HG02642 (cell line): ENCODE data around the gene BICC1.

Experiments used
- ATAC-seq: cut with Tn5 transposase; IDR thresholded peaks from one replicate; pipeline ENCODE4 v1.9.1; 2021; ENCODE audit warnings: mild to moderate bottlenecking; ENCODE audit not compliant: unreplicated experiment, poor library complexity

BICC1 gene

DNA sequence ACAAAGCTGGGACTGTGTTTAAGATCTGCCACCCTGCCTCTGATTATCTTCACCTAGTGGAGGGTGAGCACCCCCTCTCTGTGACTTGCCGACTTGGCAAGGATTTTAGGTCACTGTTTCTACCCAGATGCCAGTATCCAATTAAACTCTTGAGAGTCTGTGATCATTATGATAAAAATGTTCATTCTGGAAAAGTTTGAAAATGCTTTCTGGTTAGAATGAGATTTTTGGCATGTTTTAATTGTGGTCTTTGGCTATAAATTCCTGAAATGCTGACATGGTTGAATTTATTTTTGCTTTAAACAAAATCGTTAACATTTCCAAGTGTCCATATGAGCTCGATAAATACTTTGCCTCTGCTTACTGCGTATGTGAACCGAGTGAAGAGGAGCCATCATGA, 221.4 kb downstream of the BICC1 start:
- no peak for ATAC-seq

DNA sequence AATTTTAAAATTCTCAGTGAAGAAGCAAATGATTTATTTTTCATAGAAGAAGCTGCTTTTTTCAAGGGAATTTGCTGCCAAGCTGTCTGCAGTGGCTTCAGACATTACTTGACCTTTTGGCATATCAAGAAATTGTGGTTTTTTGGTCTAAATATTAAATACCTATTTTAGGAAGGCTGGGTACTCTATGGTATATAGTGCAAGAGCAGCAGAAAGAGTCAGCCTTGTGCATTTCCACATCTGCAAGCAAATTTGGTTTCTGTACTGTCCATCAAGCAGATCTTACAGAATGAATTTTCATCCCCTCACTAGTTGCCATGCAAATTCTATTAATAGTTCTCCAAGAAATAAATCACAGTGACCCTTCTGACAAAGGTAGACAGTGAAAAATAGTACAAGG, 222.0 kb downstream of the BICC1 start:
- ATAC-seq = no peak

DNA sequence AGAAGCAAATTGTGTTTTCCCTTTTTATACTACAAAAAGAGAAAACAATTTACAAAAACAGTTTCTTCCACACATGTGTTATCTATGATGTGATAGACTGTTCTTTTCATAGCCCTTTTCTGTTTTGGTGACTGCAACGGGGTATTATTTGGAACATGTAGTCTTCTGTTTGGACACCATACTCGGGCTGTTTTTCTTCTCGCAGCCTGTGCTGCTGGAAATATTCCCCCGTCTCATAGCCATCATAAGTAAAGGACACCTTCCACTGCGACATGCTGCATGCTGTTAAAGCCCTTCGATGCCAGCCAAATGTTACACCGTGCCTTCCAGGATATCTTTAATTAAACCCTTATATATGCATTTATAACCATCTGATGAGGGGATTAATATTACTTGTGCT, 222.4 kb downstream of the BICC1 start:
- no peak for ATAC-seq

DNA sequence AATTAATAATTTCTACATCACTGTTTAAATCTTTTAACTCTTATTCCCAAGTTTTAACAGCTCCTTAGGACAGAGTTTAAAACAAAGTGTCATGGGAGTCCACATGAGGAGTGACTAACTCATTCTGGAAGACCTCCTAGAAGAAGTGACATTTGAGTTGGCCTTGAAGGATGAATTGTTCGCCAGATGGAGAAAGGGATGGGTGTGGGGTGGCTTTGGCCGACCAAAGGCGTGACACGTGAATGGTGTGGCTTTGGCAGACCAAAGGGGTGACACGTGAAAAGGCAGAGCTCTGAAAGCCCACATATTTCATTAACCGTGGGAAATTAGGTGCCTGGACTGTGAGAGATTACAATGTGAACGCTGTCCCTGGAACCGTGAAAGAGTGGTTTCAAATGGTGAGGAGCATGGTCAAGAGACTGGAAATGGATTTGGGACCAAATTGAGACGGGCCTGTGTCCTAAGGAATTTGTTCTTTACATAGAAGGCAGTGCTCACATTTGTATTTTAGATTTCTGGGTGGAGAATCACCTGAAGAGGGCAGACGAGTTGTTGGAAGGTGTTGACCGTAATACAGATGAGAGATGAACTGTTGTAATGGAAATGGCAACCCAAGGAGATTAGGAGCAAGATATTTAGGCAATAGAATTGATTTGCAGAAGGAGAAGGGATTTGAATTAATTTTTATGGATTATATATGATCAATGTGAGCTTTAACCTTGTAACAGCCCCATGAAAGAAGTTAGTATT, 228.1 kb downstream of the BICC1 start:
- ATAC-seq = no peak

DNA sequence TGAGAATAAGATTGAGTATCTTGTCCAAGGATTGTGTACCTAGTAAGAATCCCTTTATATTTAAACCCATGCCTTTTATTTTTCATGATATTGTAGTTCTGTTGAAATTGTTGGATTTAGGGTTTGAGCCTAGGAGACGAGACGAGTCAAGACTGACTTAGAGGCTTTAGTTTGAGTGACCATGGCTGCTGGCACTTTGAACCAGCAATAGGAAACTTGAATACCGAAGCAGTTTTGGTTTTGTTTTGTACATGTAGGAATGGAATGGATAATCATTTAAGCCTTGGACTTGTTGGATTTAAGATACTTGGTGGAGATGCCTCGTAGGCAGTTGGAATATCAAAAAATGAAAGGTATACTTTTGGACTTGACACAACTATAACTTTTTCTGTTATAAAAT, 229.0 kb downstream of the BICC1 start:
- no peak for ATAC-seq

DNA sequence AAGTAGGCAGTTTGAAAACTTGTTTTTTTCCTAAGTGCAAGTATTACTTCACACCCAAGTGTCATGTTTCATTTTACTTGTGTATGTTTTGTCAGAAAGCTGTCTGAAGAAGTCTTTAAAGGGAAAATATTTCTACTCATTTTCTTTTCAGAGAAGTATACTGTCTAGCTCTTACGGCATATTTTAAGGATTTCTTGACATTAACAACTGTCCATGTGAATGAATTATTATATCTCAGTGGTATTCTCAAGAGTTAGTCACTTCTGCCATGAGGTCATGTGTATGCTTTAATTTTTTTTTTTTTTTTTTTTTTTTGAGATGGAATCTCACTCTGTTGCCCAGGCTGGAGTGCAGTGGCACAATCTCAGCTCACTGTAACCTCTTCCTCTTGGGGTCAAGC, 229.5 kb downstream of the BICC1 start:
- no peak for ATAC-seq

DNA sequence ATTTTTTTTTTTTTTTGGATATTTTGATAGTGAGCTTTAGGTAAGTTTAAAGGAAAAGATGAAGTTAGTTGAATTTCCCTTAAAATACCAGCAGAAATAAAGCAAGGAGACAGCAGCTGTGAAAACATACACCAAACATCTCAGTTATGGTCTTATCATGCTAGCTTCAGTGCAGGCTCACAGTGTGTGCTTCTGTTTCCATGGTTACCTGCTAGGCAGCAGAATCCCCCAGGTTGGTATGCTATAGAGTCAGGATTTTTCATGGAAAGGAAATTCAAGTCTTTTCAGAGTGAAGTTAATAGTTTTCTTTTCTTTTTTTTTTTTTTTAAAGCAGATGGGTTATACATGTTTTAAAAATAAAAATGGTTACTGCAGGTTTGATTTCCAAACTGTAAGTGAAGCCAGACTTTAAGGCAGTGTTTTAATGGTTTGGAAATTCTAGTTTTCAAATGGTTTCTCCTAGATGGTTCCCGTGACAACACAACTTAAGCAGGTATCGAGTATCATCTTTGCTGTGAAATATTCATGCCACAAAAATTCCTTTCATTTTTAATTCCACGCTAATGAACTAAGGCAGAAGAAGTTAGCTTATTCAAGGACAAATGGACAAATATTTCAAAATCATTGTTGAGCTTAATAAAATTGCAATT, 230.9 kb downstream of the BICC1 start:
- no peak for ATAC-seq

DNA sequence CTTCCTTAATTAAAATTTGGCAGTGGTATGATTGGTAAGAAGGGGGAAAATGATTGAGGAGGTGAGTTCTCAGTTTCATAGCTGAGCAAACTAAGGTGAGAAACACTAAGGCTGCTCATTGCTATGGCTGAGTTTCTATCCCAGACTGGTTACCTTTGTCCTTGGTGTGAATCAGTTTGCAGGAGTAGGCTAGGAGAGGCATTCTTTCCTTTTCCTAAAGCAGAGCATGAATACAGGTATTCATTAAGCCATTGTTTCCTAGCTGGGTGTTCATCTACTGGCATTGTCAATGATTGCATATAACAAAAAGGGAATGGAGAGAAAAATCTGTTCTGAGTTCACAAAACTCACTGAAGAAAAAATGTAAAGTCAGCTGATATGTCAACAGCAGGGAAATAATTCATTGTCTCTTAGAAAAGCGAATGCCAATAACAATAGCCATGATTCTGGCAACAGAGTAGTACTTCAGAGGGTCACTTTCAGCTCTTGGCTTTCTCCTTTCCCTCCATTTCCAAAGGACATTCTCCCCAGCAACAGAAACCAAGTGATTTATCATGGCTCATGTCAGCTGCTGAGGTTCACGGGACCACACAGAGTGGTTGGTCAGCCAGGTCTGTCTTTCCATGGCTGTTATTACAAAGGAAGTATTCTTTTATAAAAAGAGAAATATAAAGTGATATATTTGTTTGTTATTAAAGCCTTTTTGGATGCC, 234.0 kb downstream of the BICC1 start:
- ATAC-seq = no peak

DNA sequence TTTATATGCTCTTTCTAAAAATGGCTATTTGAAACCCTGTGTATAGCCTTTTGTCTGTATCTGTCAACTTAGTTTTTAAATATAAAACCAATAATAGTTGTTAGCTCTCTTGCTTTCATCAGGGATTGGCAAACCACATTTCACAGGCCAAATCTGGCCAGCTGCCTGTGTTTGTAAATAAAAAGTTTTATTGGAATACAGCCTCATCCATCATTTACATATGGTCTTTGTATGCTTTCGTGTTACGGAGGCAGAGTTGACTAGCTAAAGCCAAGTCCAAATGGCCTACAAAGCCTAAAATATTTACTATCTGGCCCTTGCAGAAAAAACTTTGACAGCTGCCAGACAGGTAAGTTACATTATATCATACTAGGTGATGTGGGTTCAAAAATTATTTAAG, 235.0 kb downstream of the BICC1 start:
- no peak for ATAC-seq

DNA sequence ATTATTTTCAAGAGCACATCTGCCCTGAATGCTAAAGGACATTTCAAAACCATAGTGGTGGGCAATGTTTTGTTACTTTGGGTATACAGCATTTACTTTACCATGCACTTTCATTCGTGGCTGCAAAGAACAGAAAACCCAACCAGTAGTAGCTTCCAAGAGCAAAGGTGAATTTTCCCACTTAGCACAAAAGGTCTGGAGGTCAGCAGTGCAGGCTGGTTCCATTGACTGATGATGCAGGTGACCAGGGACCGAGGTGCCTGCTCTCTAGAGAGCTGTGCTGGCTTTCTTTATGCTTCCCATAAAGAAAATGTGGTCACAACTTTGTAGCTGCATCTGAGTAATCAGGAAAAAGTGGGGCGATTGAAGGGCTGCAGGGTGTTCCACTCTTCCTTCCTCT, 240.0 kb downstream of the BICC1 start:
- no peak for ATAC-seq

DNA sequence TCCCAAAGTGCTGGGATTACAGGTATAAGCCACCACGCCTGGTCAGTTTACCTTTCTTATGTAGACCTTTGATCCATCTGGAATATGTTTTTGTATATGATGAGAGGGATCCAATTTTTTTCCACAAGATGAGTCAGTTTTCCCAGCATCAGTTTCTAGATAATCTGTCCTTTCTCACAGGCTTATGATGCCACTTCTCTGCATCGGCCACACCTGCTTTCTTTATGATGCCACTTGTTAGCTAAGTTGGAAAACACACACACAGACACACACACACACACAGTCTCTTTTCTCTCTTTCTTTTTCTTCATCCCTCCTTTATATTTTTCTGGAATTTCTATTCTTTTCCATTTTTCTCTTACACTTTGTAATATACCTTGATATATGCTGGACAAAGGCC, 240.8 kb downstream of the BICC1 start:
- ATAC-seq = no peak

DNA sequence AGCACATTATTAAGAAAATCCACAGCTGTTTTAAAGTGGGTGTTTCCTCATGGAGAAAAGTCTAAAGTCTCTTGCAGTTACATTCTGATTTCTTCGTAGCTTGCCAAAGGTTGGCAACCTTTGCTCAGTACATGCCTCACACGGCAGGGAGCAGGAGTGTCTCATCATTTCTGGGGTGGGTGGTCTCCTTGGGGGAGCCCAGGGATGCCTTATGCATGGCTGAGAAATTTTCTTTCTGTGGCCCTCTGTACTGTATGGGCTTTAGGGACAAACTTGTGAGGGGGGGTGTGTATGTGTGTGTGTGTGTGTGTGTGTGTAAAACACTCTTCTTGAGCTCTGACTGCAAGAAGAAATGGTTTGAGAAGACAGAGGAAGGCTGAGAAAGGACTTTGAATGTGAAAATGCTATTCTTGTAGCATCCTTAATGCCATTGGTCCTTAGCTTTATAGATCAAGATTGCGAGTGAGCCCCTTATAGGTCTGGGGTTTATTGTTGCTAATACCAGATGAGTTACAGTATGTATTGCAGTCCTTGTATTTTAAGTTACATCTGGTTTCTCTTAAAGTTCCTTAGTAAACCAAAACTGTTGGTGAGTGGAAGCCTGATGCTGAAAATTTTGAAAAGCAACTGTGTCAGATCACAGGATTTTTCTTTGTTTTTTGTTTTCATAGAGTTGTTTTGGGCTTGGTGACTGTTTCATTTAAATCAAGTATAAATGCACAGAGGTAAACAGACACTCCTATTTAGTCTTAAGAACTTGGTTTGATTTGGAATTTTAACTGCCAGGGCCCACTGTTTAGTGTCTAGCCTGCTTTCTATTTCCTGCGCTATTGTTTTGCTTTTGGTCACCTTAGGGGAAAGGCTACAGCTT, 242.0 kb downstream of the BICC1 start:
- ATAC-seq = no peak

DNA sequence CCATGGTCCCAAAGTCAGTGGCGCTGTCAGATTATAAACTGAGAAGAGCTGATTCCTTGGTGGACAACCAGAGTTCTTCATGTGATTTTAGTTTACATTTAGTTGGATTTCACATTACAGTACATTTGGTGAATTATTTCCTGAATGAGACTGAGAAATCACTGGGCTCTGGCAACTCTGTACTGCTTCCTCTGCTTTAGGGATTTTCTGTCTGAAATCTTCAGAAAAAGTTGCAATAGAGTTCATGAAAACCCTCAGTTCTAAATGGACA, 242.6 kb downstream of the BICC1 start:
- ATAC-seq = no peak

DNA sequence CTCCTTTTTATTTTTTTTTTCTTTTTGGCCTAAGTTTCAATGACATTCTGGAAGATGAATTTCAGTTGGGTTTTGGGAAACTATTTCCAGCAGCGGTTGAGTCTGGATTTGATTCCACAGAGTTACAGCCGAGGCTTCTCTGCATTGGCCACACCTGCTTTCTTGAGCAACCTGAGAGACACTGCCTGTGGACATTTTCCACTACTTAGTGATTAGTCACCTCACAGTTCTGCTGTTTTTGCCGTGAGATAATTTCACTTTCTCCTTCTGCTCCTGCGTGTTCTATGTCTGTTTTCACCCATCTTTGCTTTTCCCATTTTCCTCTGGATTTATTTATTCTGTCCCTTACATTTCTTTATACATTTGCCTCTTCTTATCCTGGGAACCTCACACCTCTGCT, 243.0 kb downstream of the BICC1 start:
- no peak for ATAC-seq

DNA sequence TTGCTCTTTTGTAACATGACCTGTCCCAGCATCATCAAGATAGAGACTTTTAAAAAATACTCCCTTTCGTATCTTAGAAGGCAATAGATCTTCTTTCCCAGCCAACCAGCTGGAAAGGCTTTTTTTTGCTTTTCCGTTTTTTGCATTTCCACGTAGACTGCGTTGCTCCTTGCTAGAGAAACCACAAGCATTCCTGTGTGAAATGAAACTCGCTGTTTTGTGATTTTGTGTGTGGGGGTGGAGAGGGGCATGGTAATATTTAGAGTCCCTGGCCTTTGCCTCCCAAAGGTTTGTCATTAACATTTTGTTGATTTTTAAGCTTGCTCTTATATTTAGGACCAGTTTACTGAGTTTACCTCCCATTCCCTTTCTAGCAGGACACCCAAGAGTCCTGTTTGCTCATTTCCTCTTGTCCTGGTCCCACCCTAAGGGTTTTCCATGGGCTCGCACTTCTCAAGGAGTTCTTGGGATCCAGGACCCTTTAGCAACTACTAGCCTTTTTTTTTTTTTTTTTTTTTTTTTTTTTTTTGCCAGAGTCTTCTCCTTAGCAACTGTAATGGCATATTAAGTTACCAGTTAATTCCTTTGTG, 243.6 kb downstream of the BICC1 start:
- ATAC-seq = no peak

DNA sequence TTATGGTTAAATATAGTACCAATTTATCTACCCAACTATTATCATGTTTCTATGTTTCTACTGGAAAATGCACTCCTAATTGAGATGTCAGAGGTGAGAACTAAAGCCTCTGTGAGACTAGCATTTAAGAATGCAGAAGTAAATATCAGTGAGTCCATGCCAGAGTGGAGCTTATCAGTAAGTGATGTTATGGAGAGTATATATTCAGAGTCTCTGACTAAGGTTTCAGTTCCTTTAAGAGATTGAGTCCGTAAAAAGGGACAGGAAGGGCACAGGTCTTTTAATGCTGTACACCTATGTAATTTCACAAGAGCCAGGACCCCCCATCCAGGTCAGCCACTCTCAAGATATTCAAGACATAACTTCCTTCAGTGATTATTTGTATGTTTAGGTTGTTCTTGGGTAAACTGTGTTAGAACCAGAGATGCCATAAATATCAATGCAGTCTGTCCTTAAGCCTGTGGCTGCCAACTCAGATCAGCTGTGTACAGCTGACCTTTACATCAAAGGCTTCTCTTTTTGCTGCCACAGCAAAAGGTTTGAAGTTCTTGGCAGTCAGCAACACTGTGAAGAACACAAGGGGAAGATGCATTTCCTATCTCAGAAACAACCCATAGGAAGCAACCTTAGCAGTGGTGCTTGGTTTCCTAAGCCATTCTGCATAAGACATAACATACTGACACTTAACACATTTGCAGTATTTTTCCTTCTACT, 244.8 kb downstream of the BICC1 start:
- ATAC-seq = no peak

DNA sequence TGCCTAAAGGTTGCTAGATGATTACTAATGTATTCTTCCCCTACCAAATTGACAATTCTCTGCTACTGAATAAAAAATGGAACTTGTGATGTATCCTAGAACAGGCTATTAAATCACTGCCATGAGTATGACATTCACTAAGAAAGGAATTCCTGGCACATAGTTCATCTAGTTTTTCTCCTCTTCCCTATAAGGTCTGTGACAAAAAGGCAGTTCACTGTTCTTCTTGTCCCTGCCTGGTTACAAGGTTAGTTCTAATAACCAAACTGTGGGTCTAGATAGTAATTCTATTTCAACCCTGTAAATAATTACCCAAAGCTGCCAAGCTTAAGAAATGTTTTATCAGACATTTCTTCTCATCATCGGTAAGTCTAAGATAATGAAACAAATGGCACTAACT, 245.6 kb downstream of the BICC1 start:
- no peak for ATAC-seq

DNA sequence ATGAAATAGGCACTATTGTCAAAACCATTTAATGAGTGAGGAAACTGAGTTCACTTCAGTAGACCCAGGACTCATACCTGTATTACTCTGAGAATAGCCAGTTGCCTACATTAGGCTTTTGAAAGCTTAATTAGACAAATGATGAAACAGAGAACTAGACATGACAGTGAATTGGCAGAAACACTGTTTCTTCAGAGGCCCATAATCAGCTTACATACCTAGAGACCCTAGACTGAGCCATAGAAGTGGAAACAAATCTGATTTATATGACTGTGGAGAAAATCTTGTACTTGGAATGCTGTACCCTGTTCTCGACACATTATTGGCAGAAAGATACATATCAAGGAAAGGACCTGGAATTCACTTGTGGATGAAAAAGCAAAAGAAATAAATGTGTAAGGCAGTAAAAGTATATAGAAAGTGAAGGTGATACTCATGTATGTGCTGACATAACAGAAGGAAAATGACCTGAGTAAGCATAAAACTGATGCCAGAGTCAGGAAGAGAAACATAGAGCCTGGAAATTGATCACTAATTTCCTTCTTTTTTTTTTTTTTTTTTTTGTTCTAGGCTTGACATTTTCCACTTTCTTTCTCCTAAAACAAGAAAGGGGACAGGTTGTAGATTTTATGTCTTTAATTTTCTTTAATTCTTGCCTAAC, 251.5 kb downstream of the BICC1 start:
- ATAC-seq = no peak

DNA sequence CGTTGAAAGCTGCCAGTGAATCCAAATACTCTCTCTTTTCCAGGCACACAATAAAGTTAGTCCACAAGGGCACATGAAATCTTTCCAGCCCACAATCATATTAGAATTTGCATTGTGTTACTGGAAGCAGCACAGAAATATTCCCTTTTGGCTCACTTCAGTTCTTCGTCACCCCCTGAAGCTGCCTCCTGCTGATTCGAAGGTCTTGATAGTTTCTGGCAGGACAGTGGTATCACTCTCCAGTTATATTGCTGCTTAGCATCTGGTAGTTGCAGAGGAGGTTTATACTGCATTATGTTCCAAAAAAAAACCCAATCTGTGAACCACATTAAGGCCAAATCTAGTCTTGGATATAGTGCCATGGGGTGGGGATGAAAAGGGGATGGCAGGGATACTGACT, 253.2 kb downstream of the BICC1 start:
- ATAC-seq = no peak
